ENCODE measurements around the gene PPM1M.

DNA sequence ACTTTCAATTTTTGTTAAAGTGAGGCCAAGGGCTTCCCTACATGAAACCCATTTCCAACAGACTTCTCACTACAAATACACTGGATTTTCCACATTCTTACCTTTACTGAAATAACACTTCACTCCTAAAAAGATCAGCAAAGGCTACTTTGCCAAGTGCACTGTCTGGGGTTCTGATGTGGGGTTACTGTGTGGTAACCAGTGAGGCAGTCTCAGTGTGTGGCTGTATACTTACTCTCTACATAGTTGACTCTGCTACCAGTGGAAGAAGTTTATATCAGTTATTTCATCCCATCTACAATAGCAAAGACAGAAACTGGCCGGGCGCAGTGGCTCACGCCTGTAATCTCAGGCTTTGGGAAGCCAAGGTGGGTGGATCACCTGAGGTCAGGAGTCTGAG lies 27.3 kb downstream of the PPM1M start:
- TF ChIP-seq EP300 (IDR thresholded peaks at IDR 0.05; ENCODE audit: low read depth) (no peak), POLR2A (IDR thresholded peaks at IDR 0.05) (no peak), CTCF (IDR thresholded peaks at IDR 0.05) (no peak), POLR2AphosphoS5 (IDR thresholded peaks at IDR 0.05) (no peak)

Data from transverse colon (tissue), 4 donors.